CD14-positive monocyte (primary cell): ENCODE data around the gene TBCD. TPM values are rescaled to one million over a fixed set of nuclear protein-coding genes. Genes with fewer than 3 reads are reported as not detected.

ENCODE experiments used
- DNase-seq, 3 donors: peaks; one replicate each; pipeline ENCODE4 v3.0.0-alpha.2; 2011 to 2022
- H2AFZ ChIP-seq: 2 replicates; pipeline ENCODE4 v1.6.0; 2012; ENCODE audit warnings: mild to moderate bottlenecking, low read depth, low read length, inconsistent platforms; ENCODE audit not compliant: insufficient read depth, poor library complexity, severe bottlenecking
- H3K27ac ChIP-seq, 2 donors: 1 replicate in 1 of 2; 2 replicates in 1 of 2; pipeline ENCODE4 v1.5.1; 2012 to 2013; ENCODE audit warnings: low read length in 2 of 2, control low read depth in 1 of 2, inconsistent platforms in 1 of 2, low read depth in 1 of 2, mild to moderate bottlenecking in 1 of 2
- H3K27me3 ChIP-seq, 2 donors: one replicate each; pipeline versions ENCODE4 v1.6.0 to v1.6.1; 2011 to 2013; ENCODE audit warnings: low read length in 2 of 2; ENCODE audit not compliant: control insufficient read depth in 2 of 2, insufficient read depth in 2 of 2
- H3K36me3 ChIP-seq, 2 donors: replicated peaks in 1 of 2; 1 replicate in 1 of 2; 2 replicates in 1 of 2; pipeline versions ENCODE4 v1.5.1 to v1.6.1; 2012 to 2013; ENCODE audit warnings: low read length in 2 of 2, control low read depth in 1 of 2, inconsistent platforms in 1 of 2, mild to moderate bottlenecking in 1 of 2; ENCODE audit not compliant: insufficient read depth in 2 of 2, control insufficient read depth in 1 of 2
- H3K4me1 ChIP-seq, 2 donors: 1 replicate in 1 of 2; 2 replicates in 1 of 2; pipeline versions ENCODE4 v1.5.1 to v1.6.1; 2012 to 2013; ENCODE audit warnings: low read length in 2 of 2, control low read depth in 1 of 2, inconsistent platforms in 1 of 2, mild to moderate bottlenecking in 1 of 2, moderate library complexity in 1 of 2; ENCODE audit not compliant: insufficient read depth in 2 of 2, control insufficient read depth in 1 of 2
- H3K4me2 ChIP-seq: replicated peaks from 2 replicates; pipeline ENCODE3; 2012; ENCODE audit warnings: low read length, moderate library complexity, mild to moderate bottlenecking; ENCODE audit not compliant: poor library complexity, severe bottlenecking; ENCODE audit errors: extremely low read depth
- H3K4me3 ChIP-seq, 3 experiments: fragments of 200-600 bp in 1 of 3; sonication (generic) in 1 of 3; replicated peaks in 1 of 3; 1 replicate in 2 of 3; 2 replicates in 1 of 3; pipeline ENCODE4 v1.5.1; 2011 to 2013; ENCODE audit warnings: low read length in 3 of 3, mild to moderate bottlenecking in 3 of 3, control low read depth in 2 of 3, low read depth in 2 of 3, inconsistent platforms in 1 of 3, moderate library complexity in 1 of 3
- H3K79me2 ChIP-seq: 2 replicates; pipeline ENCODE4 v1.6.0; 2012; ENCODE audit warnings: mild to moderate bottlenecking, control low read depth, inconsistent platforms, low read length, moderate library complexity; ENCODE audit not compliant: insufficient read depth
- H3K9ac ChIP-seq: 2 replicates; pipeline ENCODE4 v1.6.0; 2017; ENCODE audit warnings: low read length, mild to moderate bottlenecking; ENCODE audit not compliant: insufficient read depth, poor library complexity, severe bottlenecking
- H3K9me3 ChIP-seq, 2 donors: replicated peaks in 1 of 2; 1 replicate in 1 of 2; 2 replicates in 1 of 2; pipeline versions ENCODE4 v1.5.1 to v1.6.1; 2012 to 2013; ENCODE audit warnings: low read length in 2 of 2, control low read depth in 1 of 2; ENCODE audit not compliant: control insufficient read depth in 1 of 2, insufficient read depth in 1 of 2
- H4K20me1 ChIP-seq: 2 replicates; pipeline ENCODE4 v1.6.0; 2012; ENCODE audit warnings: mild to moderate bottlenecking, low read length, control low read depth, moderate library complexity; ENCODE audit not compliant: insufficient read depth
- H3K27ac Mint-ChIP-seq, 7 donors: one replicate each; pipeline ENCODE4 v1.8.0; 2020; ENCODE audit warnings: mild to moderate bottlenecking in 7 of 7, mixed read lengths in 7 of 7, moderate library complexity in 6 of 7, inconsistent platforms in 2 of 7
- H3K27me3 Mint-ChIP-seq, 3 donors: one replicate each; pipeline ENCODE4 v1.8.0; 2021 to 2022; ENCODE audit warnings: low read depth in 3 of 3, mild to moderate bottlenecking in 3 of 3, mixed read lengths in 3 of 3, moderate library complexity in 3 of 3, inconsistent platforms in 1 of 3
- H3K36me3 Mint-ChIP-seq, 2 donors: one replicate each; pipeline ENCODE4 v1.8.0; 2020; ENCODE audit warnings: mixed read lengths in 2 of 2, inconsistent platforms in 1 of 2, mild to moderate bottlenecking in 1 of 2
- H3K4me1 Mint-ChIP-seq: one replicate; pipeline ENCODE4 v1.8.0; 2020; ENCODE audit warnings: mild to moderate bottlenecking, mixed read lengths
- H3K4me3 Mint-ChIP-seq, 2 donors: one replicate each; pipeline ENCODE4 v1.8.0; 2020; ENCODE audit warnings: mild to moderate bottlenecking in 2 of 2, mixed read lengths in 2 of 2, moderate library complexity in 1 of 2
- H3K9me3 Mint-ChIP-seq, 7 donors: one replicate each; pipeline ENCODE4 v1.8.0; 2020 to 2022; ENCODE audit warnings: mixed read lengths in 7 of 7, mild to moderate bottlenecking in 6 of 7, moderate library complexity in 6 of 7, inconsistent platforms in 2 of 7
- WGBS: methylation state at CpG from one replicate; pipeline ENCODE4 v1.1.5; 2013; ENCODE audit warnings: missing lambda C conversion rate; ENCODE audit not compliant: insufficient coverage; 5-methylcytosine and 5-hydroxymethylcytosine counted together
- intact Hi-C, 2 donors: fragments of 100-400 bp; cut with micrococcal nuclease; formaldehyde crosslinking; loops; one replicate each; pipeline versions ENCODE4 v1.15.0 to v1.15.1; 2023
- polyA plus RNA-seq, 3 donors: library from polyadenylated mRNA; depleted of rRNA in 1 of 3; unstranded in 2 of 3; stranded (reverse) in 1 of 3; fragments of 300-500 nt in 2 of 3; fragments of >200 nt in 1 of 3; fragmentation: Illumina TruSeq in 2 of 3; gene quantifications; 1 replicate in 2 of 3; 2 replicates in 1 of 3; pipeline ENCODE4 v1.2.3, GENCODE V29; 2012 to 2021
- TF ChIP-seq, protein P1 (sequence below): fragments of 200-600 bp; IDR thresholded peaks from one replicate; pipeline ENCODE4 v1.8.0; 2022; ENCODE audit warnings: antibody characterized with exemption, mild to moderate bottlenecking

TBCD gene
- polyA plus RNA-seq, 3 donors, result 54.7 to 74.0 (median 66.6) TPM

GRCh38 chr17:82930924-82931698 lies 179.2 kb downstream of the TBCD start:
- Histone ChIP-seq H3K27me3 (no peaks in the 10 kb centered on the region), H3K4me1 (no peaks in the 10 kb centered on the region), H3K9ac (no peak overlapping the region), H3K4me3 (no peak overlapping the region), H3K4me2 (no peak overlapping the region), H3K27ac (no peak overlapping the region), H4K20me1 (no peaks in the 10 kb centered on the region), H3K36me3 (peaks cover 71 to 94% of the 10 kb centered on the region in 2 donors), H3K79me2 (no peaks in the 10 kb centered on the region), H2AFZ (no peak overlapping the region), H3K9me3 (no peaks in the 10 kb centered on the region)
- Mint-ChIP-seq H3K4me3 (no peak overlapping the region), H3K27me3 (peaks cover 0 to 1% (median 0%) of the 10 kb centered on the region in 3 donors), H3K36me3 (peaks cover 76 to 96% of the 10 kb centered on the region in 2 donors), H3K4me1 (no peaks in the 10 kb centered on the region), H3K9me3 (no peaks in the 10 kb centered on the region), H3K27ac (peak overlapping the region in 2 of 7 donors; percentile 4 to 46)
- TF ChIP-seq, protein P1, sequence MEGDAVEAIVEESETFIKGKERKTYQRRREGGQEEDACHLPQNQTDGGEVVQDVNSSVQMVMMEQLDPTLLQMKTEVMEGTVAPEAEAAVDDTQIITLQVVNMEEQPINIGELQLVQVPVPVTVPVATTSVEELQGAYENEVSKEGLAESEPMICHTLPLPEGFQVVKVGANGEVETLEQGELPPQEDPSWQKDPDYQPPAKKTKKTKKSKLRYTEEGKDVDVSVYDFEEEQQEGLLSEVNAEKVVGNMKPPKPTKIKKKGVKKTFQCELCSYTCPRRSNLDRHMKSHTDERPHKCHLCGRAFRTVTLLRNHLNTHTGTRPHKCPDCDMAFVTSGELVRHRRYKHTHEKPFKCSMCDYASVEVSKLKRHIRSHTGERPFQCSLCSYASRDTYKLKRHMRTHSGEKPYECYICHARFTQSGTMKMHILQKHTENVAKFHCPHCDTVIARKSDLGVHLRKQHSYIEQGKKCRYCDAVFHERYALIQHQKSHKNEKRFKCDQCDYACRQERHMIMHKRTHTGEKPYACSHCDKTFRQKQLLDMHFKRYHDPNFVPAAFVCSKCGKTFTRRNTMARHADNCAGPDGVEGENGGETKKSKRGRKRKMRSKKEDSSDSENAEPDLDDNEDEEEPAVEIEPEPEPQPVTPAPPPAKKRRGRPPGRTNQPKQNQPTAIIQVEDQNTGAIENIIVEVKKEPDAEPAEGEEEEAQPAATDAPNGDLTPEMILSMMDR, result no peak
- intact Hi-C loops, result loop anchor here in 1 of 2 donors (10.0 kb wide), 1 partner anchor 136 kb away; no protein-coding TSS in a partner anchor
- DNase-seq, result no peak
- 96% methylated on average over 34 of the region's 39 CpGs for WGBS

DNA sequence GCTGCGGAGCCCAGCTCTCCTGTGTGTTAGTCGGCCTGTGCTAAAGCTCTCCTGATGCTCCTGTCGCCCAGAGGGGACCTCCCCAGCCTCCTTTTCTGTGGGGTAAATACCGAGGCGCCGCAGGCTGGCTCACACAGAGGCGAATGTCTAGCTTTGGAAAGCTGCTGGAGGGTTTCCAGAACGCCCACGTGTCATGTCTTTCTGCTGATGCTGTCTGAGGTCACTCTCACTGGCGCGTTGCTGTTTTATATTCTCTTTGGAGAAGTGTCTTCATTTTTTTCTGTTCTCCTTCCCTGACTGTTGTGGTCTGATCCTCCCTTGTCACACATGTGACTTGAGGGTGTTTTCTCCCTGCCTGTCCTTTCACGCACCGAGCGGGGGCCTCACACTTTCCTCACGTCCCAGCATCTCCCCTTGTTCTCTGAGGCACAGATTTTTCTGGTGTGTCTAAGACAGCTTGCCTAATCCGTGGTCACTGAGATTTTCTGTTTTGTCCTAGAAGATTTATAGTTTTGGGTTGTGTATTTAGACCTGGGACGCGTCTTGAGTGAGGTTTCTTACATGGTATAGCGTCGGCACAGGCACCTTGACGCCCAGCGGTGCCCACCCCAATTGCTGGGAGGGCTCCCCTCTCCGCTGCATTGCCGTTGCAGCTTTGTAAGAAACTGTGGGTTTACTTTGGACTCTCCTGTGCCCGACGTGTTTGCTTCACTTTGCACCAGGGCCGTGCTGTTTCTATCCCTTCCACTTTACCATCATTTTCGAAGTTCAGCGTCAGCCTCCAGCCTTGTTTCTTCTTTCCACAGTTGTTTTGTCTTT lies 180.0 kb downstream of the TBCD start:
- Histone ChIP-seq H3K4me1 (no peaks in the 10 kb centered on the region), H3K9me3 (no peaks in the 10 kb centered on the region), H2AFZ (no peak overlapping the region), H3K27ac (no peak overlapping the region), H3K36me3 (peaks cover 67 to 94% of the 10 kb centered on the region in 2 donors), H3K79me2 (no peaks in the 10 kb centered on the region), H4K20me1 (no peaks in the 10 kb centered on the region), H3K4me3 (no peak overlapping the region), H3K9ac (no peak overlapping the region), H3K4me2 (no peak overlapping the region), H3K27me3 (no peaks in the 10 kb centered on the region)
- Mint-ChIP-seq H3K36me3 (peaks cover 74 to 96% of the 10 kb centered on the region in 2 donors), H3K4me3 (no peak overlapping the region), H3K4me1 (no peaks in the 10 kb centered on the region), H3K27me3 (peaks cover 0 to 2% (median 0%) of the 10 kb centered on the region in 3 donors), H3K9me3 (no peaks in the 10 kb centered on the region), H3K27ac (peak overlapping the region in 3 of 7 donors; percentile 21 to 58 (median 38))
- intact Hi-C loops, result loop anchor here in 1 of 2 donors (10.0 kb wide), 1 partner anchor 137 kb away; no protein-coding TSS in a partner anchor
- 96% methylated on average over 21 of the region's 29 CpGs for WGBS
- DNase-seq, result no peak
- TF ChIP-seq, protein P1, result no peak
